ENCODE results near the gene ADGRF4.

DNA sequence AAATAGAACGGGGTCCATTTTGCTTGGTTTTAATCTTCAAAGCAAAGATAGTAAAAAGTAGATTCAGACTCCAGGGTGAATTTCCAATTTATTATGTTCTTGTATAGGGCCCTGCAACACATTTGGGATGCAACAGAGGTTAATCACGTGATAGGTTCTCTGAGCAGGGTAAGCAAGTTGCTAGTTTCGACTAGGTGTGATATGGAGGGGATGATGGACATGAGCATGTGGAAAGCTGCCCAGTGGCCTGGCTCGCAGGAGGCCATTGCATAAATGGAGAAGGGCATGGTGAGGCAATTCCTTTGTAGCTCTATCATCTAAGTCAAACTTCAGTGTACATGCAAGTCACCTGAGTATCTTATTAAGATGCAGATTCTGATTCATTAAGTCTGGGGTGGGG, 17.7 kb upstream of the ADGRF4 start:
- TF ChIP-seq PAX5 (IDR thresholded peaks at IDR 0.05; ENCODE audit: insufficient read depth, low read length, severe bottlenecking) (no peak), POLR2A (IDR thresholded peaks at IDR 0.05; ENCODE audit: low read depth, low read length) (no peak)
